Adrenal gland (tissue), 12 donors: ENCODE measurements around the gene LRRC52. TPM values are rescaled to one million over a fixed set of nuclear protein-coding genes. Genes with fewer than 3 reads are reported as not detected.

Experiments used
- DNase-seq, 7 donors: peaks; one replicate each; pipeline ENCODE4 v3.0.0-alpha.2; 2019 to 2020
- H3K27ac ChIP-seq, 5 donors: fragments of 200-600 bp; sonication (generic) in 4 of 5; 1 replicate in 3 of 5; 2 replicates in 2 of 5; pipeline versions ENCODE4 v1.5.1 to v1.8.0; 2016 to 2020; ENCODE audit warnings: mild to moderate bottlenecking in 1 of 5
- H3K27me3 ChIP-seq: fragments of 200-600 bp; 2 replicates; pipeline ENCODE4 v1.8.0; 2021
- H3K36me3 ChIP-seq, 2 donors: fragments of 200-600 bp; replicated peaks in 1 of 2; 1 replicate in 1 of 2; 2 replicates in 1 of 2; pipeline versions ENCODE4 v1.5.1 to v1.8.0; 2018 to 2022
- H3K4me1 ChIP-seq, 2 donors: fragments of 200-600 bp; replicated peaks in 1 of 2; 1 replicate in 1 of 2; 2 replicates in 1 of 2; pipeline versions ENCODE4 v1.5.1 to v1.8.0; 2018 to 2021
- H3K4me3 ChIP-seq, 4 donors: fragments of 200-600 bp; sonication (generic) in 3 of 4; one replicate each; pipeline ENCODE4 v1.5.1; 2016 to 2018
- H3K9me3 ChIP-seq, 3 donors: fragments of 200-600 bp; sonication (generic) in 1 of 3; replicated peaks in 1 of 3; 1 replicate in 2 of 3; 2 replicates in 1 of 3; pipeline versions ENCODE4 v1.5.1 to v1.8.0; 2016 to 2021
- CTCF ChIP-seq, 6 experiments: fragments of 450-650 bp in 4 of 6; fragments of 200-600 bp in 2 of 6; sonication (generic) in 1 of 6; IDR thresholded peaks; 1 replicate in 5 of 6; 2 replicates in 1 of 6; pipeline versions ENCODE4 v1.5.1 to v1.8.0; 2016 to 2021; ENCODE audit warnings: antibody characterized with exemption in 6 of 6, mild to moderate bottlenecking in 2 of 6, moderate library complexity in 1 of 6
- POLR2A ChIP-seq, 2 donors: fragments of 450-650 bp; IDR thresholded peaks; one replicate each; pipeline ENCODE4 v1.6.1; 2017; ENCODE audit warnings: antibody characterized with exemption in 2 of 2, mild to moderate bottlenecking in 2 of 2, moderate library complexity in 1 of 2
- WGBS, 4 donors: extraction: QIAGEN DNeasy Blood & Tissue Kit in 2 of 4; methylation state at CpG; one replicate each; pipeline versions ENCODE4 v1.1.5 to v1.1.7; 2013 to 2017; 5-methylcytosine and 5-hydroxymethylcytosine counted together
- intact Hi-C, 2 donors: fragments of 100-400 bp; cut with DNase I; formaldehyde crosslinking; loops; one replicate each; pipeline versions ENCODE4 v1.14.1 to v1.15.0; 2022 to 2023
- polyA plus RNA-seq, 3 donors: library from polyadenylated mRNA; stranded (reverse); fragments of 200-250 nt in 2 of 3; fragments of 350-450 nt in 1 of 3; fragmentation: Illumina TruSeq in 1 of 3; extraction: RNeasy Lipid Tissue Mini Kit (QIAGEN cat#74804) in 1 of 3; gene quantifications; one replicate each; pipeline ENCODE4 v1.2.3, GENCODE V29; 2013 to 2014
- total RNA-seq, 9 donors: library from RNA; depleted of rRNA in 4 of 9; stranded (reverse); fragments of >200 nt in 4 of 9; fragments of 120-200 nt in 1 of 9; fragmentation: NEBNext Ultra II Directional in 1 of 9; extraction: Animal tissue kit (Norgen Biotek cat#: 25700) in 1 of 9; gene quantifications; one replicate each; pipeline versions ENCODE4 v1.1.0 to v1.2.4, GENCODE V29; 2013 to 2023
- donor health status: healthy with polysubstance abuse.
- donor health status: Bipolar disorder and iron deficiency.
- donor health status: DM: yes; HTN: yes; CAD: no.
- donor health status: DM: no; HTN: no; CAD: no.
- donor health status: DM: no; HTN: no; CAD: no.
- donor health status: DM: yes; HTN: yes; CAD: no.

LRRC52 gene
- total and polyA plus RNA-seq, 12 donors, result not detected

- H3K4me1 ChIP-seq, result no peaks in the 10 kb centered on the region
- H3K9me3 ChIP-seq, result no peaks in the 10 kb centered on the region
- no peaks in the 10 kb centered on the region for H3K36me3 ChIP-seq
- no peak overlapping the region for H3K27ac ChIP-seq
- 65 to 70% (median 66%) methylated on average over 5 of the region's 5 CpGs for WGBS, 4 donors
- H3K27me3 ChIP-seq, result no peaks in the 10 kb centered on the region
- no peak for DNase-seq
- no peak overlapping the region for H3K4me3 ChIP-seq
- intact Hi-C loops, result no loop called here
- TF ChIP-seq POLR2A (IDR thresholded peaks at IDR 0.05), result no peak
- no peak for TF ChIP-seq CTCF (IDR thresholded peaks at IDR 0.05)
These were observed 19.0 kb upstream of the LRRC52 start for GRCh38 chr1:165524639-165525285.

GRCh38 chr1:165525708-165526107 lies 18.1 kb upstream of the LRRC52 start:
- Histone ChIP-seq H3K27me3 (no peaks in the 10 kb centered on the region), H3K4me1 (no peaks in the 10 kb centered on the region), H3K36me3 (no peaks in the 10 kb centered on the region), H3K4me3 (no peak overlapping the region), H3K27ac (no peak overlapping the region), H3K9me3 (no peaks in the 10 kb centered on the region)
- intact Hi-C loops, result no loop called here
- 70 to 85% (median 74%) methylated on average over 3 of the region's 3 CpGs for WGBS, 4 donors
- TF ChIP-seq CTCF (IDR thresholded peaks at IDR 0.05) (no peak), POLR2A (IDR thresholded peaks at IDR 0.05) (no peak)
- no peak for DNase-seq

- WGBS, 4 donors, result 49 to 61% (median 54%) methylated on average over 5 to 7 of the region's 7 CpGs
- Histone ChIP-seq H3K4me3 (no peak overlapping the region), H3K36me3 (no peaks in the 10 kb centered on the region), H3K9me3 (no peaks in the 10 kb centered on the region), H3K27me3 (no peaks in the 10 kb centered on the region), H3K4me1 (no peaks in the 10 kb centered on the region), H3K27ac (no peak overlapping the region)
- intact Hi-C loops, result no loop called here
- TF ChIP-seq CTCF (IDR thresholded peaks at IDR 0.05) (no peak), POLR2A (IDR thresholded peaks at IDR 0.05) (no peak)
- DNase-seq, result no peak
These were observed 16.4 kb upstream of the LRRC52 start for GRCh38 chr1:165527251-165528007.

GRCh38 chr1:165531021-165531420 lies 12.8 kb upstream of the LRRC52 start:
- H3K27me3 ChIP-seq, result no peaks in the 10 kb centered on the region
- DNase-seq, result peak in 1 of 7 donors; percentile 18
- TF ChIP-seq POLR2A (IDR thresholded peaks at IDR 0.05) (no peak), CTCF (IDR thresholded peaks at IDR 0.05) (no peak)
- no peaks in the 10 kb centered on the region for H3K9me3 ChIP-seq
- H3K36me3 ChIP-seq, result no peaks in the 10 kb centered on the region
- WGBS, 4 donors, result 0 to 17% (median 14%) methylated on average over 2 of the region's 2 CpGs
- intact Hi-C loops, result no loop called here
- H3K4me1 ChIP-seq, result no peaks in the 10 kb centered on the region
- no peak overlapping the region for H3K27ac ChIP-seq
- no peak overlapping the region for H3K4me3 ChIP-seq
